ENCODE measurements around the gene FAM200B.

GRCh38 chr4:15658136-15658770, 23.4 kb upstream of the FAM200B start:
- TF ChIP-seq CTCF (IDR thresholded peaks at IDR 0.05) (no peak), POLR2A (IDR thresholded peaks at IDR 0.05) (no peak)
